HG02678 (cell line): ENCODE data around the gene GRAMD1C.
"Not testable (repeated sequence)": the region's sequence is repeated elsewhere in the genome, so short reads cannot be mapped to it uniquely, and the experiment has no call there.

Experiments used
- ATAC-seq: cut with Tn5 transposase; IDR thresholded peaks from one replicate; pipeline ENCODE4 v1.9.1; 2021; ENCODE audit warnings: mild to moderate bottlenecking, moderate library complexity; ENCODE audit not compliant: unreplicated experiment

The GRAMD1C gene

GRCh38 chr3:113850391-113850790 is 11.8 kb downstream of the GRAMD1C start:
- ATAC-seq: not testable (repeated sequence)

- no peak for ATAC-seq
Measured at GRCh38 chr3:113852506-113852905, 13.9 kb downstream of the GRAMD1C start.

GRCh38 chr3:113867506-113867905 is 28.9 kb downstream of the GRAMD1C start:
- ATAC-seq: no peak

GRCh38 chr3:113873293-113873692 is 34.7 kb downstream of the GRAMD1C start:
- ATAC-seq: no peak

DNA sequence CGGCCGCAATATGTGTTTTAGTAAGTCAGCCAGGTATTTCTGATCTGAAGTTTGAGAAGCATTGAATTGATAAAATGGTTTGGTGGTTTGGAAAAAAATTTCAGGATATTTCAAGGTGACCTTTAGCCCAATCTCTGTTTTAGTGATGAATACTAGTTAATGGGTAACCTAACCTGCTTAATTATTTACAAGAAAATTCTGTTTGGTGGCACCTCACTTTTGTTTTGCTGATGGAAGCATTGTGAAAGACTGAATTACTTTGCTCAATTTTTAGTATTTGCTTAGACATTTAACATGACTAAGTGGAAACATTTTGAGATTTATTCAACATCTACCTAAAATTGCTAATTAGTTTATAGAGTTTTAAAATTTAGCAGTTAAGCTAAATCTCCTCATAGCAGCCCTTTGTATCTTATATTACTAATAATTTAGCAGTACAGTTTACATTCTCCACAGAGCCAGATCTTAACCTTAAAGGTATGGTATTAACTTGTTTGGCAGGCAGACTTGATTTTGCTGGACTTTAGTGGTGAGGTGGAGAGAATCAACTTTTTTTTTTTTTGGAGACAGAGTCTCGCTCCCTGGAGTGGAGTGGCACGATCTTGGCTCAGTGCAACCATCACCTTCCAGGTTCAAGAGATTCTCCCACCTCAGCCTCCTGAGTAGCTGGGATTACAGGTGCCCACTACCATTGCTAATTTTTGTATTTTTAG is 35.4 kb downstream of the GRAMD1C start:
- no peak for ATAC-seq

DNA sequence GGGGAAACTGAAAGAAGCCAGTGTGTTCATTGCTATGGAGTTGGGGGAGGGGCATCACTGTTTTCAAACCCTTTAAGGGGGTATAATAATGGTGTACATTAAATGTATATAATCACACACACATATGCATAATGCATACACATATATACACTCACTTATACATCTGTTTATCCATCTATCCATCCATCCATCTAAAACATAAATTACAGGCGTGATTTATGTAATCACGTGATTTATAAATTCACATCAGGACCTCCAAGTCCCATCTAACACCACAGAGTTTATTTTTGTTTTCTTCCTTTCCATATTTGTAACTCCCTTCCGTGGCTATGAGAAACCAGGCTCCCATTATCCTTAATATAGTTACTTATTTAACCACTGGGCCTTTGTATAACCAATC is 39.8 kb downstream of the GRAMD1C start:
- no peak for ATAC-seq

DNA sequence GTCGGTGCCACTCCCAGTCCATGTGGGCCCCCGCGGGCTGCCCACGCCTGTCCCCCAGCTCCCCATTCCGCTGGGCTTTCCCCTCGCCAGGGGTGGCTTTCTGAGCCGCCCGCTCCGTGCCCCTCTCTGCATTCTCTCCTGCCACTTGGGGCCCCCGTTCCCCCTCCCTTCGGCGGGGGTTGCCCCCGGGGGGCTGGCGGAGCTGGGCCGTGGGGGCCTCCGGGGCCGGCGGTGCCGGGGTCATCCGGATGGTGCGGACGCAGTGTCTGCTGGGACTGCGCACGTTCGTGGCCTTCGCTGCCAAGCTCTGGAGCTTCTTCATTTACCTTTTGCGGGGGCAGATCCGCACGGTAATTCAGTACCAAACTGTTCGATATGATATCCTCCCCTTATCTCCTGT is 46.5 kb downstream of the GRAMD1C start:
- no peak for ATAC-seq

- ATAC-seq: no peak
Measured at GRCh38 chr3:113890256-113890900, 51.8 kb downstream of the GRAMD1C start.

GRCh38 chr3:113894927-113895326 is 56.3 kb downstream of the GRAMD1C start:
- ATAC-seq: no peak

GRCh38 chr3:113895964-113896363 is 57.4 kb downstream of the GRAMD1C start:
- no peak for ATAC-seq

- no peak for ATAC-seq
Measured at GRCh38 chr3:113896930-113897329, 58.3 kb downstream of the GRAMD1C start.

DNA sequence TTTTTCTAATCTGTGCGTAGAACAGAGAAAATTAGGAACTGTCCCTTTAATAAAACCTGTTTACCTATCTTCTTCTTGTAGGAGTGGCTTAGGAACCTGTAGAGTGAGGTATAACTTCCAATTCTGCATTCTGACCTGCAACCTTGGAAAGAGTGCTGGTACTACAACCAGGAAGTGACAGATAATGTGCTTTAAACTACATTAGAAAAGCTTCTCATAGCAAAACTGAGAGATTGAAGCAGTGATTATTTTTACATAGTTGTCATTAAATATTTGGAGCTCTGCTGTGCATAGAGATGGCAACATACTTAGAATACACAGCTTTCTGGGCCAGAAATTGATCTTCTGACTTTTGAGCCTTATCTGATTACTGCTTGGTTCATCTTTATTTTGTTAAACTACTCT is 58.8 kb downstream of the GRAMD1C start:
- no peak for ATAC-seq

DNA sequence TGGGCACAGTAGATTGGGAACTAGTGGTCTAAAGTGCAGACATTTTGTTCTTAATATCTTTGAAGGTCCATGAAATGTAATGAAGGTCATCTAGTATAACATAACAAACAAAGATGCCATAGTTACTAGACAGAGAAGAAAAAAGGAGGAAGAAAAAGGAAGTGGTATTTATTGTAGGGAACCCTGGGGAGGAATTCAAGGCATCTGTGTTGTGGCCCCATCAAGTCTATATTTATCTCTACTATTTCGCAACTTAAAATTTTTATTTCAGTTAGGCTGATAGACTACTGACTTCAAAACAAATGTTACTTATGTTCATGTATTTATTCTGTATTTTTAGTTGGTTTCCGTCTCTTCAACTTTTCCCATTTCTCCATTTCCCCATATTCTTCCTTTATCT is 60.3 kb downstream of the GRAMD1C start:
- ATAC-seq: no peak

DNA sequence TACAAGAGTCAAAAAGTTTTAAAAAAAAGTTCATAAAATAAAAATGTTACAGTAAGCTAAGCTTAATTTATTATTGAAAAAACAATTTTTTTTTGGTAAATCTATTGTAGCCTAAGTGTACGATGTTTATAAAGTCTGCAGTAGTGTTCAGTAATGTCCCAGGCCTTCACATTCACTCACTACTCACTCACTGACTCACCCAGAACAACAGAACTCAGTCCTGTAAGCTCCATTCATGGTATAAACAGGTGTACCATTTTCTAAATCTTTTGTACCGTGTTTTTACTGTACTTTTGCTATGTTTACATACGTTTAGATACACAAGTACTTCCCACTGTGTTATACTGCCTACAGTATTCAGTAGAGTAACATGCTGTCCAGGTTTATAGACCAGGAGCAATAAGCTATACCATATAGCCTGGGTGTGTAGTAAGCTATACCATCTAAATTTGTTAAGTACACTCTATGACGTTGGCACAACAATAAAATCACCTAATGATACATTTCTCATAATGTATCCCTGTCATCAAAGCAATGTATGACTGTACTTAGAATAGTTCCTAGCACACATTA is 68.1 kb downstream of the GRAMD1C start:
- ATAC-seq: no peak

- ATAC-seq: no peak
Measured at GRCh38 chr3:113908133-113908532, 69.5 kb downstream of the GRAMD1C start.

- ATAC-seq: no peak
Measured at GRCh38 chr3:113910966-113911365, 72.4 kb downstream of the GRAMD1C start.

GRCh38 chr3:113912552-113913236 is 74.1 kb downstream of the GRAMD1C start:
- peak; percentile 95 for ATAC-seq

GRCh38 chr3:113914646-113915045 is 76.1 kb downstream of the GRAMD1C start:
- no peak for ATAC-seq

GRCh38 chr3:113927556-113927955 is 89.0 kb downstream of the GRAMD1C start:
- no peak for ATAC-seq

DNA sequence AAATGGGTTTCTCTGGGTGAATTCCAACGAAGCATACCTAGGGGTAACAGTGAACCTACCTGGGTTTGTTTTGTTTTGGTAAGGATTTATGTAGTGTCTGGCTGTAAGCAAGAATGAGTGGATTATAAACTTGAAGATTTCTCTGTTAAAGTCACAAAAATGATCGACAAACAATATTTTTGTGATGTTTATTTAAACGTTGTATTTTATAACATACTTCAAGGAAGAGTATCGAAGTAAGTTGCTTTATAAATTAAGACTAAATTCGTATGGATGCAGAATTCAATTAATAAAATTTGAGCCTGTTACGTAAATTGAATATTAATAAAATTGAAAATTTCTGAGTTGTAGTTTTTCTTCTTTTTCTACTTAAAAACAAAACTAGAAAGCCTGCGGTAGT is 108.2 kb downstream of the GRAMD1C start:
- no peak for ATAC-seq

- peak; percentile 83 for ATAC-seq
Measured at GRCh38 chr3:113947372-113948014, 108.9 kb downstream of the GRAMD1C start, which contains the start of gene ZDHHC23. ZDHHC23 (plus strand) TSS chr3:113948013; CDS start chr3:113948803, 790 bp downstream.
